ENCODE measurements around the gene ATE1.
"Not testable (repeated sequence)": the region's sequence is repeated elsewhere in the genome, so short reads cannot be mapped to it uniquely, and the experiment has no call there.

The ATE1 gene

DNA sequence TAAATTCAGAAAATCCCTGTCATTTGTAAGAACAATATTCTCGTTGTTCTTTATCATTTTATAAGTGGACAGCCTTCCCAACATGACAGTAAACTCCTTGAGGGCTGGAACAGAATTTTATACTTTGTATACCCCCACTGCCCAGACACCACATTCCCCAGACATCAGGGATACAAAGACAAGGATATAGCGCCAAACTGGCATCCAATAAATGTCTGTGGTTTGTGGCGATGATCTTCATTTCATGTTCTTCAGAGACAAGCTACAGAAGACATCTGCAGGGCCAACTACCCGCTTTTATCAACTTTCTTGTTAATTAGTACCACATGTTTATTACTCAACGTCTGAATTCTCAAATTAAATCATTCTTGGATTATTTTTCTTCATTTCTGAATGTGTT lies 155.9 kb downstream of the ATE1 start:
- no peak overlapping the region for H3K4me3 ChIP-seq (ENCODE audit: low read length)
- DNase-seq (ENCODE audit: low read depth), result no peak
- TF ChIP-seq, protein P1, sequence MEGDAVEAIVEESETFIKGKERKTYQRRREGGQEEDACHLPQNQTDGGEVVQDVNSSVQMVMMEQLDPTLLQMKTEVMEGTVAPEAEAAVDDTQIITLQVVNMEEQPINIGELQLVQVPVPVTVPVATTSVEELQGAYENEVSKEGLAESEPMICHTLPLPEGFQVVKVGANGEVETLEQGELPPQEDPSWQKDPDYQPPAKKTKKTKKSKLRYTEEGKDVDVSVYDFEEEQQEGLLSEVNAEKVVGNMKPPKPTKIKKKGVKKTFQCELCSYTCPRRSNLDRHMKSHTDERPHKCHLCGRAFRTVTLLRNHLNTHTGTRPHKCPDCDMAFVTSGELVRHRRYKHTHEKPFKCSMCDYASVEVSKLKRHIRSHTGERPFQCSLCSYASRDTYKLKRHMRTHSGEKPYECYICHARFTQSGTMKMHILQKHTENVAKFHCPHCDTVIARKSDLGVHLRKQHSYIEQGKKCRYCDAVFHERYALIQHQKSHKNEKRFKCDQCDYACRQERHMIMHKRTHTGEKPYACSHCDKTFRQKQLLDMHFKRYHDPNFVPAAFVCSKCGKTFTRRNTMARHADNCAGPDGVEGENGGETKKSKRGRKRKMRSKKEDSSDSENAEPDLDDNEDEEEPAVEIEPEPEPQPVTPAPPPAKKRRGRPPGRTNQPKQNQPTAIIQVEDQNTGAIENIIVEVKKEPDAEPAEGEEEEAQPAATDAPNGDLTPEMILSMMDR (IDR thresholded peaks at IDR 0.05; ENCODE audit: insufficient read depth, low read depth, low read length, missing control alignments), result no peak

DNA sequence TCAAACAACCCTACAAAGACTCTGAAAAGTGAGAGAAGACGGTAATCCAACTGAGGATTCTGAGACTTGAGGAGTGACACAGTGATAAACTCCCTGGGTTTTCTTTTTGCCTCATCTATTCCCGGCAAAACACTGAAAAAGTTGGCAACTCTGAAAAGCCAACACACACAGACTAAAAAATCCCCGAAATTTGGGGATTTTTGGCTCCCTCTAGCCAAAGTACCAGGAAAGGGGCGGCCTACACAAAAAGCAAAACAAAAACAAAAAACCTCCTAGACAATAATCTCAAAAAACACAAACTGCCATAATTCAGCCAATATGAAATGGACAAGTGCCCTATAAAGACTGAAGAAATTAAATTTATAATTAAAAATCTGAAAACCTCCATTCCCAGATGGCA lies 161.4 kb downstream of the ATE1 start:
- H3K4me3 ChIP-seq (ENCODE audit: low read length), result no peak overlapping the region
- TF ChIP-seq, protein P1 (IDR thresholded peaks at IDR 0.05; ENCODE audit: insufficient read depth, low read depth, low read length, missing control alignments), result no peak
- no peak for DNase-seq (ENCODE audit: low read depth)

DNA sequence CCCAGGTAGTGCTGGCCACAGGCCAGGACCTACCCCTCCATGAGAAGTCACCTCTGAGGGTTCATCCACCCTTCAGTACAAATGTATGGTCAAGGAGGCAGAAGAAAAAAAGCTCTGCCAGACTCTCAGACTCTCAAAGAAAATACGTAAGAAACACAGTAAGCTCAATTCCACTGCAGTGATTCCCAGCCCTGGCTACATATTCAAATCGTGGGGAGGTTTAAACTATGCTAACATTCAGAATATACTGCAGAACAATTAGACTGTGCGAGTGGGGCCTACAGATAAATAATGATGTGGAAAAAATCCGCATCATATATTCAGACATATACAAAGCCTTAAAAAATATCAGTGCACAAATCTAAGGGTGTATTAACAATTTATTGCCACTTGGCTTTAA lies 162.6 kb downstream of the ATE1 start:
- no peak overlapping the region for H3K4me3 ChIP-seq (ENCODE audit: low read length)
- no peak for DNase-seq (ENCODE audit: low read depth)
- TF ChIP-seq, protein P1 (IDR thresholded peaks at IDR 0.05; ENCODE audit: insufficient read depth, low read depth, low read length, missing control alignments), result no peak

DNA sequence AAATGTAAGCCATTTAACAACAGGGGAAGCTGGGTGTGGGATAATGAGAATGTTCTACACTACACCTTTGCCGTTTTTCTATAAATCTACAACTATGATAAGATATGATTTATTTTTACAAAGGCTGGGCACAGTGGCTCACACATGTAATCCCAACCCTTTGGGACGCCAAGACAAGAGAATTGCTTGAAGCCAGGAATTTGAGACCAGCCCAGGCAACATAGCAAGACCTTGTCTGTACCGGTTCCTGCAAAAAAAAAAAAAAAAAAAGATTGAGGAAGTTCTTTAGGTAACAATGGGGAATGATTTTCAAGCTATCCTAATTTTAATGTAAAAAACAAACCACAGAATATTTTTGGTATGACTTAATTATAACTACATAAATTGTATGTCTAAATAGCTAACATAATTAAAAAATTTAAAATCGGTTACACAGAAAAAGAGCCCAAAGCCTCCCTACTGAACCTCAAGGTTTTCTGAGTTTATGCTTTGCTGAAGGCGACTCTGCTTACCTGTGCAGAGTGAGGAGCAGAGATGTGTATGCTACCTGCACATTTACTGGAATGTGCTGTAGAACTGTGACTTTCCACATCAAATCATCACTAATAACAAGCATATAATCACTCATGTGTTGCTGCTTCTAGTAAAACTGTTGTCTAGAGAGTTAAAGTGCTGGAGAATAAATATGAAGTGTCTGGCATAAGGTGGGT lies 163.4 kb downstream of the ATE1 start:
- TF ChIP-seq, protein P1 (IDR thresholded peaks at IDR 0.05; ENCODE audit: insufficient read depth, low read depth, low read length, missing control alignments), result no peak
- peak; percentile 64 for DNase-seq (ENCODE audit: low read depth)
- H3K4me3 ChIP-seq (ENCODE audit: low read length), result no peak overlapping the region

DNA sequence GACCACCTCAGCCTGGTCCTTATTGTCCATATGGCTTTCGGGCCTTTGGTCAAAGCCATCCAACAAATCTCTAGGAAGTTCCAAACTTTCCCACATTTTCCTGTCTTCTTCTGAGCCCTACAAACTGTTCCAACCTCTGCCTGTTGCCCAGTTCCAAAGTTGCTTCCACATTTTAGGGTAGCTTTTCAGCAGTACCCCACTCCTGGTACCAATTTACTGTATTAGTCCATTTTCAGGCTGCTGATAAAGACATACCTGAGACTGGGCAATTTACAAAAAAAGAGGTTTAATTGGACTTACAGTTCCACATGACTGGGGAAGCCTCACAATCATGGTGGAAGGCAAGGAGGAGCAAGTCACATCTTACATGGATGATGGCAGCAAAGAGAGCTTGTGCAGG lies 170.6 kb downstream of the ATE1 start:
- not testable (repeated sequence) for H3K4me3 ChIP-seq (ENCODE audit: low read length); DNase-seq (ENCODE audit: low read depth)

DNA sequence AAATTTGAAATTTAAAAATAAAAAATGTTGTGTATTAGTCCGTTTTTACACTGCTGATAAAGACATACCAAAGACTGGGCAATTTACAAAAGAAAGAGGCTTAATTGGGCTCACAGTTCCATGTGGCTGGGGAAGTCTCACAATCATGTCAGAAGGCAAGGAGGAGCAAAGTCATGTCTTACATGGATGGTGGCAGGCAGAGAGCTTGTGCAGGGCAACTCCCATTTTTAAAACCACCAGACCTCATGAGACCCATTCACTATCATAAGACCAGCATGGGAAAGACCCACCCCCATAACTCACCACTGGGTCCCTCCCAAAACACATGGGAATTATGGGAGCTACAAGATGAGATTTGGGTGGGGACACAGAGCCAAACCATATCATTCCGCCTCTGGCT lies 172.3 kb downstream of the ATE1 start:
- H3K4me3 ChIP-seq (ENCODE audit: low read length); DNase-seq (ENCODE audit: low read depth): not testable (repeated sequence)

DNA sequence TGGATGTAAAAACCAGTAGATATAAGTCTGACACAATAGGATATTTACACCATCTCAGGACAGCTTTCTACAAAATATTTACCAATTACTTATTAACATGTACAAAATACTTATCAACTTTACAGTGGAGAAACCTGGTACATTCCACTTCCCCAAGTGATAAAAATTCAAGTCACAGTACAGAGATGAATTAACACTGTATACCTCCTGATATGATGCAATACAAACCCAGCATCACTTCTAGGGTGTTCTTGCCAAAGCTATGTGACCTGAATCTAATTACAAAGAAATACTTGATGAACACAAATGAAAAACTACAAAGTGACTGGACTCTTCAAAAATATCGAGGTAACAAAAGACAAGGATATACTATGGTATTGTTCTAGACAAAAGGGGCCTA lies 173.2 kb downstream of the ATE1 start:
- no peak overlapping the region for H3K4me3 ChIP-seq (ENCODE audit: low read length)
- TF ChIP-seq, protein P1 (IDR thresholded peaks at IDR 0.05; ENCODE audit: insufficient read depth, low read depth, low read length, missing control alignments), result no peak
- DNase-seq (ENCODE audit: low read depth), result peak; percentile 11

DNA sequence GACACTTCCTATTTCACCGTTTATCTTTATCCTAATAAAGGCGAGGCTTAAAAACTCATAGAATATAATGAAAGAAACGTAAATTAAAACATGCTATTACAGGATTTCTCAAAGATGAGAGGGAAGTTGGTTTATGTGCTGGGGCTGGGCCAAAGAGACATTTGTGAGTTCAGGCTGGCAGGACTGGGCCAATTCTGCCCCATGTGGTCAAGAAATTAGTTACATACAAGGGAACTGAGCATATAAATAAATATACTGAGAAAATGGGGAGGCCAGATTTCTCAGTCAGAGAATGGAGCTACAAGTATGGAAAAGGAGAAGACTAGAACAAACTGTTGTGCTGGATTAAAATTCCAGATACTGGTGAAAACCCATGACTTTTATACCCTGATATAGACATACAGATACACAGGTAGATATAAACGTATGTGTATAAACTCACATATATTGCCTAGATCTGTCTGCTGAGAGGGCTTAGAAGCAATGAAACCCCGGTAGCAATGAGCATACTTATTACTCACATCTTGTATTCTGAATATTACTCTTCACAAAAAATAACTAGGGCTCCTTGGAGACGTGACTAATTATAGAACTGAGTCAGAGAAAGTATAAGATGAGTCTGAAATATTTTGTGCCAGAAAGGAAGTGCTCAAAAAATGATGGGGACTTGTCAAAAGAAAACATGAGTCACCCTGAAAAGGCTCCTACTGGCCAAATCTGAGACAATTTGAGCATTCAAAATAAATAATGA lies 173.9 kb downstream of the ATE1 start:
- no peak overlapping the region for H3K4me3 ChIP-seq (ENCODE audit: low read length)
- TF ChIP-seq, protein P1 (IDR thresholded peaks at IDR 0.05; ENCODE audit: insufficient read depth, low read depth, low read length, missing control alignments), result peak; percentile 35
- peak; percentile 92 for DNase-seq (ENCODE audit: low read depth)

Measured in epithelial cell of esophagus (primary cell).